AG09309 (cell line): ENCODE measurements around the gene TMEM87B.

Experiments used
- DNase-seq: peaks from one replicate; pipeline ENCODE4 v3.0.0-alpha.2; 2010; ENCODE audit warnings: low read depth
- H3K4me3 ChIP-seq: 2 replicates; pipeline ENCODE4 v1.5.1; 2011; ENCODE audit warnings: mild to moderate bottlenecking, low read depth, low read length, moderate library complexity; ENCODE audit not compliant: control insufficient read depth
- TF ChIP-seq, protein P1 (sequence below): IDR thresholded peaks from 2 replicates; pipeline ENCODE4 v1.5.1; 2011; ENCODE audit warnings: mild to moderate bottlenecking, low read depth, low read length, inconsistent platforms; ENCODE audit not compliant: insufficient read depth, control insufficient read depth; ENCODE audit errors: missing control alignments

The TMEM87B gene

DNA sequence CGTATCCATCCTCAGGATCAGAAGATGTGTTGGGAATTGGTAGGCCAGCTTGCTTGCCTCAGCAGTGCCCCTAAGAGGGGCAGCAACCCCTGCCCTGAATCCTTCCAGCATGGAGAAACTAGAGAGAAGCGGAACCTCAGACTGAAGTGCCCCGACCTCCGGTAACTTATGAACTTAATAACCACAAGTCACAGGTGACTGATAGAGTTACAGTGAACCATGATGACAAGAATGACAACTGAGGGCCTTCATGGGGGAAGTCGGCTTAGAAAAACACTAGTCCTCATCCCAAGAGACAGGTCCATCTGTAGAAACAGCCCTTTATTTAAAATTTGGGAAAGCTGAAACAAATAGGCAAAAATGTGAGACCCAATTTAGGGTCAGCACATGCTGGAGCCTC, 42.5 kb upstream of the TMEM87B start:
- no peak for DNase-seq
- TF ChIP-seq, protein P1, sequence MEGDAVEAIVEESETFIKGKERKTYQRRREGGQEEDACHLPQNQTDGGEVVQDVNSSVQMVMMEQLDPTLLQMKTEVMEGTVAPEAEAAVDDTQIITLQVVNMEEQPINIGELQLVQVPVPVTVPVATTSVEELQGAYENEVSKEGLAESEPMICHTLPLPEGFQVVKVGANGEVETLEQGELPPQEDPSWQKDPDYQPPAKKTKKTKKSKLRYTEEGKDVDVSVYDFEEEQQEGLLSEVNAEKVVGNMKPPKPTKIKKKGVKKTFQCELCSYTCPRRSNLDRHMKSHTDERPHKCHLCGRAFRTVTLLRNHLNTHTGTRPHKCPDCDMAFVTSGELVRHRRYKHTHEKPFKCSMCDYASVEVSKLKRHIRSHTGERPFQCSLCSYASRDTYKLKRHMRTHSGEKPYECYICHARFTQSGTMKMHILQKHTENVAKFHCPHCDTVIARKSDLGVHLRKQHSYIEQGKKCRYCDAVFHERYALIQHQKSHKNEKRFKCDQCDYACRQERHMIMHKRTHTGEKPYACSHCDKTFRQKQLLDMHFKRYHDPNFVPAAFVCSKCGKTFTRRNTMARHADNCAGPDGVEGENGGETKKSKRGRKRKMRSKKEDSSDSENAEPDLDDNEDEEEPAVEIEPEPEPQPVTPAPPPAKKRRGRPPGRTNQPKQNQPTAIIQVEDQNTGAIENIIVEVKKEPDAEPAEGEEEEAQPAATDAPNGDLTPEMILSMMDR = no peak
- H3K4me3 ChIP-seq = no peak overlapping the region

DNA sequence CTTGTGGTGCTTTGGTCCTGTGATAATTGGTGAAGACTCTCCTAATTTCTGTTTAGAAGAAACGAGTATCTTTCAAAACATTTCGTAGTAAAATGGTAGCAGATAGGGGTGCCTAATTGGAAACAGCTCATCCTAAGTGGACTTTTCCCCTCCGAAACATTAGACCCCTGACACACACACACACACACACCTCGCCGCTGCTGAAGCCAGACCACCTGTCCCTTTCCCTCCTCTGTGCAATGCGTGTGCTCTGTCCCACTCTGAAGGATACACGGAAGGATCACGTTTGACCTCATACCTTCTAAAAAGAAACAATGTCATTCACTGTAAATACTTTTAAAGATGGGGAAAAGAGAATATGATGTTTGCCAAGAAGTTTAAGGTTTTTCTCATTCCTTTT, 36.2 kb upstream of the TMEM87B start:
- TF ChIP-seq, protein P1 = no peak
- no peak for DNase-seq
- H3K4me3 ChIP-seq = no peak overlapping the region

DNA sequence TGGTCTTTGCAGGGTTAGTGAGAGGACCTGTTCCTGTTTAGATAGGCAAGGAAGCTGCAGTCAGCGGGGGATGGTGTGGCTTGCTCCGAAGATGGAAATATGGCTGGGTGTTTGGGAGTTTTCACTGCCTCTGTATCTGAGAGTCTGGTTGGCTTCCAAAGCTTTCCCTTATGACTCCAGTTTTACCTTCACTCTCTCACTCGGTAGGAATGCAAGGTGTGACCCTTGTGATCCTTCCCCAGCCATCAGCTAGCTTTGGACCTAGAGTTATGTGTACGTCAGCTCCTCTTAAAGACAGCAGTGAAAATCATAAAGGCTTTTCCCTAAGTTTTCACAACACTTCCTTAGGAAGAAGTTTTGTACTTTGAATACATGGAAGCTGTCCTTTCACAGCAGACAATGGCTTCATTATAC, 35.5 kb upstream of the TMEM87B start:
- H3K4me3 ChIP-seq = no peak overlapping the region
- no peak for DNase-seq
- TF ChIP-seq, protein P1 = no peak

DNA sequence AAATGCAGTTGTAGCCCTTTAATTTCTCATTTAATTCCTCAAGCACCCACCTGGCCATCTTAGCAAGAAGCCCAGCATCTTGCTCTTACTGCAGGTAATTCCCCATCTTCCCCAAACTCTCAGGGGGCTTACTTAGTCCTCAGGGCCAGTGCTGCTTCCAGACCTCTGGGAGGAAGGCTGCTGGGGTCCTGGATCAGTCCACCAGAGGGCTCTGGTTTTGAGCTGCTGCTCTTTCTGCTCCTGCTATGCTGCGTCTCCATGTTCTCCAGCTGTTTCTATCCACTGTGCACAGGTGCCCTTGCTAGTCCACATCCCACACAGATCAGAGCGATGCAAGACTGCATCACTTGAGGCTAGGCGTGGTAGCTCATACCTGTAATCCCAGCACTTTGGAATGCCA, 34.5 kb upstream of the TMEM87B start:
- no peak for DNase-seq

DNA sequence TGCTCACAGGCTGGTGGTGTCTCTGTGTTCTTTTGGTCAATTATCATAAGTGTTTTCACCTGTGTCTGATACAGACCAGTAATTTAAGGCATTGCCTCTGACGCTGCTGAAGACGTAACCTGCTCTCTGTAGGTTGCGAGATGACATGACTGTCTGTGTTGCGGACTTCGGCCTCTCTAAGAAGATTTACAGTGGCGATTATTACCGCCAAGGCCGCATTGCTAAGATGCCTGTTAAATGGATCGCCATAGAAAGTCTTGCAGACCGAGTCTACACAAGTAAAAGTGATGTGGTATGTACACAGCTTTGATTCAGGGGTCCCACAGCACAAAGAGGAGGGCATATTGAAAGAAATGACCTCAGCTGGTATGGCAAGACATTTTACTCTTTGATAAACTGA, 33.8 kb upstream of the TMEM87B start:
- H3K4me3 ChIP-seq = no peak overlapping the region
- TF ChIP-seq, protein P1 = no peak
- no peak for DNase-seq

More for the DNA sequence above, 34.5 kb upstream of the TMEM87B start:
- H3K4me3 ChIP-seq = no peak overlapping the region
- TF ChIP-seq, protein P1 = no peak

DNA sequence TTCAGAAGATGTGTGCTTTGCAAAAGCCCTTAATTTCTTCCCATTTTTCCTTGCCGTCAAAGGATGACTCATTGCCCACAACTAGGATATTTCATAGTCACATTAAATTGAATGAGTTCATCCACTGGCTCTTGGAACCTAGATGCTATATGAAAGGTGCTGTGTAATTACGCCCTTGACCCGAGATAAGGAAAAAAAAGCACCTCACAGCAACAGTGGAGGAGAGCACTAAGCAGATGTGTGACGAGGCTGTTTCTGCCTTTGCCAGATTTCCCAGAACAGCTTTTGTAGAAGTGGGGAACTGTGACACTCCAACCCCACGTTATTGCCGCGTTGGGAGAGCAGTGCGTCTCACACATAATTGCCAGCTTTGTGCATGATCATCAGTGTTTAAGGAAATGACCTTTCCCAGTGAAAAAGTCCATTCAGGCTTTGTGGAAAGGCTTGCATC, 33.3 kb upstream of the TMEM87B start:
- no peak for DNase-seq
- H3K4me3 ChIP-seq = no peak overlapping the region
- TF ChIP-seq, protein P1 = no peak

DNA sequence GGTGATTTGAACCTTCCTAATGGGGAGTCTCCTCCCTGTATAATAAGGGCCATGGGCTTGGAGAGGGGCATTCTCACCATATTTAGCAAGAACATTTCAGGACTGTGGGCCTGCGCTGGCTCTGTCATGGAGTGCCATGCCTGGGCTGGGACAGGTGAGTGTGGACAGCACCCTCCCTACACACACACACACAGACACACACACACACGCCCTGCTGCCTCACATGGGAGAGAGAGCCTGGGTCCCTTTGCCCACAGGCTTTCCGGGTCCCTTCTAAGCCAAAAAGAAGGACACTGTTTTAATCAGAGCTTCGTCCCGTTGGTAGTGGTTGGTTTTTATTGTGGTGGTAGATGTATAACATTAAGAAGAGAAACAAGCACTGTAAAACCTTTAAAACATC, 31.4 kb upstream of the TMEM87B start:
- no peak for DNase-seq
- TF ChIP-seq, protein P1 = no peak
- no peak overlapping the region for H3K4me3 ChIP-seq
